ENCODE measurements around the gene S1PR1. TPM values are rescaled to one million over a fixed set of nuclear protein-coding genes. Genes with fewer than 3 reads are reported as not detected.
"Not testable (repeated sequence)": the region's sequence is repeated elsewhere in the genome, so short reads cannot be mapped to it uniquely, and the experiment has no call there.

The S1PR1 gene
- 134 TPM for total RNA-seq
- long read RNA-seq, transcript S1PR1-201 (2 exons, 2,909 nt): major isoform, 353 of 455 reads
- long read RNA-seq, transcript S1PR1-203 (2 exons, 825 nt): minor isoform, 37 of 455 reads
- long read RNA-seq, partial matches to known transcripts: 59 of 455 reads
- long read RNA-seq, other reads (novel, unspliced or antisense): 6 of 455 reads

- Histone ChIP-seq H3K27ac (peak within 1 kb of the TSS; percentile 90), H3K27me3 (no peaks in the 10 kb centered on the region), H3K4me3 (peak within 1 kb of the TSS; percentile 62), H3K9me3 (no peaks in the 10 kb centered on the region), H3K4me1 (no peaks in the 10 kb centered on the region), H3K36me3 (peaks cover 8% of the 10 kb centered on the region)
- intact Hi-C loops (cut with DNase I): no loop called here
- peak; percentile 83 for DNase-seq
- TF ChIP-seq, protein P1, sequence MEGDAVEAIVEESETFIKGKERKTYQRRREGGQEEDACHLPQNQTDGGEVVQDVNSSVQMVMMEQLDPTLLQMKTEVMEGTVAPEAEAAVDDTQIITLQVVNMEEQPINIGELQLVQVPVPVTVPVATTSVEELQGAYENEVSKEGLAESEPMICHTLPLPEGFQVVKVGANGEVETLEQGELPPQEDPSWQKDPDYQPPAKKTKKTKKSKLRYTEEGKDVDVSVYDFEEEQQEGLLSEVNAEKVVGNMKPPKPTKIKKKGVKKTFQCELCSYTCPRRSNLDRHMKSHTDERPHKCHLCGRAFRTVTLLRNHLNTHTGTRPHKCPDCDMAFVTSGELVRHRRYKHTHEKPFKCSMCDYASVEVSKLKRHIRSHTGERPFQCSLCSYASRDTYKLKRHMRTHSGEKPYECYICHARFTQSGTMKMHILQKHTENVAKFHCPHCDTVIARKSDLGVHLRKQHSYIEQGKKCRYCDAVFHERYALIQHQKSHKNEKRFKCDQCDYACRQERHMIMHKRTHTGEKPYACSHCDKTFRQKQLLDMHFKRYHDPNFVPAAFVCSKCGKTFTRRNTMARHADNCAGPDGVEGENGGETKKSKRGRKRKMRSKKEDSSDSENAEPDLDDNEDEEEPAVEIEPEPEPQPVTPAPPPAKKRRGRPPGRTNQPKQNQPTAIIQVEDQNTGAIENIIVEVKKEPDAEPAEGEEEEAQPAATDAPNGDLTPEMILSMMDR (IDR thresholded peaks at IDR 0.05): no peak
- ATAC-seq: peak; percentile 70
These were observed at the start of gene S1PR1 for GRCh38 chr1:101236516-101237228. Gene S1PR1, plus strand, starts transcription at chr1:101237019. Its CDS starts 1,966 bp downstream, at chr1:101238985.

DNA sequence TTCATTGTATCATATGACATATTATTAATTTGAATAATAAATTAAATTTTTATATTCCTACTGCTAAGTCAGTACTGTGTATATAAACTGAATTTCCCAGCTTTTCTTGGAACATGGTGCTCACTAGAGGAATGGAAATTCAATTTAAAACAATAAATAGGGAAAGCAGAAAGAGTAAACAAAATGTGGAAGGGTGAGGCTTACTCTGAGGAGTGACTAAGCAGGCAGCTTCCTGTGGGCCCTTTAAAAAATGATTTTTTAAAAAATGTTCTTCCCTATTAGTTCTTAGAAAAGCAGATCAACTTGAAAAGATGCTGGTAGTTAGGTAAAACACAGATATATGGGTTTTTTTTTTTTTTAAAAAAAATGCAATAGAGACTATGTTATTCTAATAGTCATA, 49.5 kb upstream of the S1PR1 start:
- intact Hi-C loops (cut with DNase I): no loop called here
- no peak overlapping the region for H3K4me3 ChIP-seq
- TF ChIP-seq, protein P1 (IDR thresholded peaks at IDR 0.05): no peak
- no peaks in the 10 kb centered on the region for H3K27me3 ChIP-seq
- H3K27ac ChIP-seq: peak overlapping the region; percentile 34
- H3K36me3 ChIP-seq: no peaks in the 10 kb centered on the region
- H3K9me3 ChIP-seq: no peaks in the 10 kb centered on the region
- ATAC-seq (peak; percentile 17), DNase-seq (no peak)
- H3K4me1 ChIP-seq: peaks cover 4% of the 10 kb centered on the region

GRCh38 chr1:101188331-101188730, 48.5 kb upstream of the S1PR1 start:
- peaks cover 4% of the 10 kb centered on the region for H3K4me1 ChIP-seq
- no peak overlapping the region for H3K27ac ChIP-seq
- ATAC-seq (no peak), DNase-seq (no peak)
- H3K9me3 ChIP-seq: no peaks in the 10 kb centered on the region
- TF ChIP-seq, protein P1 (IDR thresholded peaks at IDR 0.05): no peak
- H3K4me3 ChIP-seq: no peak overlapping the region
- intact Hi-C loops (cut with DNase I): no loop called here
- no peaks in the 10 kb centered on the region for H3K27me3 ChIP-seq
- H3K36me3 ChIP-seq: no peaks in the 10 kb centered on the region

- H3K4me3 ChIP-seq; ATAC-seq; H3K27ac ChIP-seq; DNase-seq; H3K4me1 ChIP-seq; H3K9me3 ChIP-seq; H3K36me3 ChIP-seq; H3K27me3 ChIP-seq; intact Hi-C loops (cut with DNase I): not testable (repeated sequence)
These were observed 47.9 kb upstream of the S1PR1 start for GRCh38 chr1:101188968-101189367.

DNA sequence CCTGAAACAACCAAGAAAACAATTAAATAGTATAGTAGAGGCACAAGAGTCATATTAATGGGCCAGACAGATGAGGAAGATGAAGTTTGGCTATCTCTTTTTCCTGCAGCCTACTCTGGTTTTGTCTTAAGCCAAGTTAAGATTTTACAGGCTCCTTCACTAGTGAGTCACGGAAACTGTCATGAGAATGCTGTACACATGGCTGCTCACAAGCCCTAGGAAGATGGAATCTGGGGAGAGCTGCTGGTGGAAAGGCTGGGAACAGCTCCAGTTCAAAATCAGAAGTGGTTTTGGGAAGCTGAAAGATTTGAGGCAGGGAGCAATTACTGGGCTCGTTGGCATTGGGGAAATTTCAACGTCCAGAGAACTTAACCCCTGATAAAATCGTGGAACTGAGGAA, 46.4 kb upstream of the S1PR1 start:
- Histone ChIP-seq H3K27me3 (no peaks in the 10 kb centered on the region), H3K36me3 (no peaks in the 10 kb centered on the region), H3K4me3 (no peak overlapping the region), H3K9me3 (no peaks in the 10 kb centered on the region), H3K4me1 (peaks cover 4% of the 10 kb centered on the region), H3K27ac (no peak overlapping the region)
- no peak for ATAC-seq
- intact Hi-C loops (cut with DNase I): no loop called here
- TF ChIP-seq, protein P1 (IDR thresholded peaks at IDR 0.05): no peak
- no peak for DNase-seq

- DNase-seq (no peak), ATAC-seq (no peak)
- TF ChIP-seq, protein P1 (IDR thresholded peaks at IDR 0.05): no peak
- Histone ChIP-seq H3K27me3 (no peaks in the 10 kb centered on the region), H3K4me3 (no peak overlapping the region), H3K4me1 (peaks cover 4% of the 10 kb centered on the region), H3K9me3 (no peaks in the 10 kb centered on the region), H3K36me3 (no peaks in the 10 kb centered on the region), H3K27ac (no peak overlapping the region)
- intact Hi-C loops (cut with DNase I): no loop called here
These were observed 45.8 kb upstream of the S1PR1 start for GRCh38 chr1:101191049-101191448.

Measured in upper lobe of right lung (tissue), 1 donor.